DND-41 (cell line): ENCODE data around the gene BEST2.

Source experiments
- EZH2 ChIP-seq: IDR thresholded peaks from 3 replicates; pipeline ENCODE4 v1.6.1; 2012; ENCODE audit warnings: borderline replicate concordance, low read depth, mild to moderate bottlenecking, moderate library complexity, low read length, inconsistent platforms; ENCODE audit not compliant: severe bottlenecking
- TF ChIP-seq, protein P1 (sequence below): IDR thresholded peaks from 2 replicates; pipeline ENCODE4 v1.5.1; 2012; ENCODE audit warnings: borderline replicate concordance, low read length, moderate library complexity, mild to moderate bottlenecking; ENCODE audit not compliant: poor library complexity, severe bottlenecking; ENCODE audit errors: extremely low read depth

- no peak for TF ChIP-seq EZH2
- TF ChIP-seq, protein P1, sequence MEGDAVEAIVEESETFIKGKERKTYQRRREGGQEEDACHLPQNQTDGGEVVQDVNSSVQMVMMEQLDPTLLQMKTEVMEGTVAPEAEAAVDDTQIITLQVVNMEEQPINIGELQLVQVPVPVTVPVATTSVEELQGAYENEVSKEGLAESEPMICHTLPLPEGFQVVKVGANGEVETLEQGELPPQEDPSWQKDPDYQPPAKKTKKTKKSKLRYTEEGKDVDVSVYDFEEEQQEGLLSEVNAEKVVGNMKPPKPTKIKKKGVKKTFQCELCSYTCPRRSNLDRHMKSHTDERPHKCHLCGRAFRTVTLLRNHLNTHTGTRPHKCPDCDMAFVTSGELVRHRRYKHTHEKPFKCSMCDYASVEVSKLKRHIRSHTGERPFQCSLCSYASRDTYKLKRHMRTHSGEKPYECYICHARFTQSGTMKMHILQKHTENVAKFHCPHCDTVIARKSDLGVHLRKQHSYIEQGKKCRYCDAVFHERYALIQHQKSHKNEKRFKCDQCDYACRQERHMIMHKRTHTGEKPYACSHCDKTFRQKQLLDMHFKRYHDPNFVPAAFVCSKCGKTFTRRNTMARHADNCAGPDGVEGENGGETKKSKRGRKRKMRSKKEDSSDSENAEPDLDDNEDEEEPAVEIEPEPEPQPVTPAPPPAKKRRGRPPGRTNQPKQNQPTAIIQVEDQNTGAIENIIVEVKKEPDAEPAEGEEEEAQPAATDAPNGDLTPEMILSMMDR, result no peak
These were observed 31.8 kb downstream of the BEST2 start for GRCh38 chr19:12783291-12783848.
